WI38 (cell line): ENCODE results near the gene SHROOM3.

Source experiments
- H3K4me3 ChIP-seq: 2 replicates; pipeline ENCODE4 v1.5.1; 2011; ENCODE audit warnings: low read depth, mild to moderate bottlenecking, control low read depth, low read length
- TF ChIP-seq, protein P1 (sequence below): IDR thresholded peaks from 2 replicates; pipeline ENCODE4 v1.5.1; 2012; ENCODE audit warnings: low read depth, mild to moderate bottlenecking, control low read depth, low read length

The SHROOM3 gene

DNA sequence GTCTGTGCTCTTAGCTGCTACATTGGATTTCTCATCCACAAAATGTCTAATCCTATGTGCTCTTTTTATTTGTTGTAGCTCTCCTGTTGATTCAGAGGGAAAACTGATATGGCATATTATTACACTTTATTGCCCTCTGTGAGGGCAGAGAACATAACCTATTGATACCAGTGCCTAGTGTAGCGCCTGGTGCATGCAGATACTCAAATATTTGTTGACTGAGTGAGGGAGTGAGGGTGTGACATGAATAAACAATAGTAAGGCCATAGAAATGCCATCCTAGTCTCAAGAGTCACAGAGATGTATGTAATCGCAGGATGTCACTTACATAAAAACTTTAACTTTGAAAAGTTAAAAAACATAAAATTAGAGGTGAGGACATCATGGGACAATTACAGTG lies 159.1 kb downstream of the SHROOM3 start:
- TF ChIP-seq, protein P1, sequence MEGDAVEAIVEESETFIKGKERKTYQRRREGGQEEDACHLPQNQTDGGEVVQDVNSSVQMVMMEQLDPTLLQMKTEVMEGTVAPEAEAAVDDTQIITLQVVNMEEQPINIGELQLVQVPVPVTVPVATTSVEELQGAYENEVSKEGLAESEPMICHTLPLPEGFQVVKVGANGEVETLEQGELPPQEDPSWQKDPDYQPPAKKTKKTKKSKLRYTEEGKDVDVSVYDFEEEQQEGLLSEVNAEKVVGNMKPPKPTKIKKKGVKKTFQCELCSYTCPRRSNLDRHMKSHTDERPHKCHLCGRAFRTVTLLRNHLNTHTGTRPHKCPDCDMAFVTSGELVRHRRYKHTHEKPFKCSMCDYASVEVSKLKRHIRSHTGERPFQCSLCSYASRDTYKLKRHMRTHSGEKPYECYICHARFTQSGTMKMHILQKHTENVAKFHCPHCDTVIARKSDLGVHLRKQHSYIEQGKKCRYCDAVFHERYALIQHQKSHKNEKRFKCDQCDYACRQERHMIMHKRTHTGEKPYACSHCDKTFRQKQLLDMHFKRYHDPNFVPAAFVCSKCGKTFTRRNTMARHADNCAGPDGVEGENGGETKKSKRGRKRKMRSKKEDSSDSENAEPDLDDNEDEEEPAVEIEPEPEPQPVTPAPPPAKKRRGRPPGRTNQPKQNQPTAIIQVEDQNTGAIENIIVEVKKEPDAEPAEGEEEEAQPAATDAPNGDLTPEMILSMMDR = no peak
- H3K4me3 ChIP-seq = no peak overlapping the region

DNA sequence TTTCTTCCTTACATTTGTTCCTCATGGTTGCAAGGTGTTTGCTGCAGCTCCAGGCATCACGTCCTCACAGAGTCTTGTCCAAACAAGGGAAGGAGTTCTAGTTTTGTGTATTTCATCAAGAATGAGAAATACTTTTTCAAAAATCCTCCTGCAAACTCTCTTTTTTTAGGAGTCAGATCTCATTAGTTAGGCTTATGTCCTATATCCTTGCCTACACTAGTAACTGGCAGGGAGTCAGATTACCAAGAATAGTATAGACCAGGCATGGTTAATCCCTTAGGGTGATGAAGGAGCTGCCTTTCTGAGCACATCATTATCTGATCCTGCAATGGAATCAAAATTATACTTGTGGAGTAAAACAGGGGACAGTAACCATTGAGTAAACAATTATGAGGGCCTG lies 160.4 kb downstream of the SHROOM3 start:
- TF ChIP-seq, protein P1 = no peak
- H3K4me3 ChIP-seq = no peak overlapping the region

GRCh38 chr4:76596713-76597112 lies 161.7 kb downstream of the SHROOM3 start:
- TF ChIP-seq, protein P1 = no peak
- no peak overlapping the region for H3K4me3 ChIP-seq

GRCh38 chr4:76597423-76597979 lies 162.5 kb downstream of the SHROOM3 start:
- no peak overlapping the region for H3K4me3 ChIP-seq
- TF ChIP-seq, protein P1 = no peak

DNA sequence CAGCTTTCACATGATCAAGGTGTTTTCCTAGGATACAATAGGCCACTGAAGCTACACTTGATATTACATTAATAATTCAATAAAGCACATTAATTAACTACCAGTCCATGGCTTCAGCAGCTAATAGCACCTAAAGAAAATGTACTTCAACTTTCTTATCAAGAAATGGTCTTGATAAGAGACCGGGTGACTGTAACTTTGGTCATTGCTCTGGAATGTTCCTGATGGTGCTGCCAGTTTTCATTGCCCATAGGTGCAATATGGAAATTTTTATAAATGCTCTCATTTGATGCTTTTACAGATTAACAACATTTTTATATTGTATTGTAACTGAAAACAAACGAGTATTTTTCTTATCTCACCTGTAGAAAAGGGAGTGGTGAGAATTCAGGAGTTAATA lies 165.4 kb downstream of the SHROOM3 start:
- H3K4me3 ChIP-seq = no peak overlapping the region

GRCh38 chr4:76601791-76602190 lies 166.8 kb downstream of the SHROOM3 start:
- H3K4me3 ChIP-seq = no peak overlapping the region
- TF ChIP-seq, protein P1 = no peak

More for the DNA sequence above, 165.4 kb downstream of the SHROOM3 start:
- TF ChIP-seq, protein P1 = no peak

GRCh38 chr4:76605099-76605563 lies 170.1 kb downstream of the SHROOM3 start:
- TF ChIP-seq, protein P1 = no peak
- no peak overlapping the region for H3K4me3 ChIP-seq
